ENCODE results near the gene CLCN5. TPM values are rescaled to one million over a fixed set of nuclear protein-coding genes. Genes with fewer than 3 reads are reported as not detected.
A peak's percentile ranks its signal among the peaks of the same experiment; 100 is the strongest.

The CLCN5 gene
- total RNA-seq, 1 experiment from 2014 or later = 4.9 TPM

DNA sequence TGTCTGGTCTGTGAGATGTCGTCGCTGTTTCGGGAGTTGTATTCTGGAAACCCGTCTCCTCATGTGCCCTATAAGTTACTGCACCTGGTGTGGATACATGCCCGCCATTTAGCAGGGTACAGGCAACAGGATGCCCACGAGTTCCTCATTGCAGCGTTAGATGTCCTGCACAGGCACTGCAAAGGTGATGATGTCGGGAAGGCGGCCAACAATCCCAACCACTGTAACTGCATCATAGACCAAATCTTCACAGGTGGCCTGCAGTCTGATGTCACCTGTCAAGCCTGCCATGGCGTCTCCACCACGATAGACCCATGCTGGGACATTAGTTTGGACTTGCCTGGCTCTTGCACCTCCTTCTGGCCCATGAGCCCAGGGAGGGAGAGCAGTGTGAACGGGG is 41.7 kb upstream of the CLCN5 start:
- intact Hi-C loops (cut with micrococcal nuclease) = loop anchor here (5.0 kb wide), 1 partner anchor 37 kb away; no protein-coding TSS in a partner anchor
- DNase-seq (ENCODE audit: unreplicated experiment) = no peak
- H3K9me3 Mint-ChIP-seq (ENCODE audit: unreplicated experiment) = no peaks in the 10 kb centered on the region
- H3K36me3 Mint-ChIP-seq (ENCODE audit: insufficient read depth, unreplicated experiment) = no peaks in the 10 kb centered on the region
- TF ChIP-seq, protein P1, sequence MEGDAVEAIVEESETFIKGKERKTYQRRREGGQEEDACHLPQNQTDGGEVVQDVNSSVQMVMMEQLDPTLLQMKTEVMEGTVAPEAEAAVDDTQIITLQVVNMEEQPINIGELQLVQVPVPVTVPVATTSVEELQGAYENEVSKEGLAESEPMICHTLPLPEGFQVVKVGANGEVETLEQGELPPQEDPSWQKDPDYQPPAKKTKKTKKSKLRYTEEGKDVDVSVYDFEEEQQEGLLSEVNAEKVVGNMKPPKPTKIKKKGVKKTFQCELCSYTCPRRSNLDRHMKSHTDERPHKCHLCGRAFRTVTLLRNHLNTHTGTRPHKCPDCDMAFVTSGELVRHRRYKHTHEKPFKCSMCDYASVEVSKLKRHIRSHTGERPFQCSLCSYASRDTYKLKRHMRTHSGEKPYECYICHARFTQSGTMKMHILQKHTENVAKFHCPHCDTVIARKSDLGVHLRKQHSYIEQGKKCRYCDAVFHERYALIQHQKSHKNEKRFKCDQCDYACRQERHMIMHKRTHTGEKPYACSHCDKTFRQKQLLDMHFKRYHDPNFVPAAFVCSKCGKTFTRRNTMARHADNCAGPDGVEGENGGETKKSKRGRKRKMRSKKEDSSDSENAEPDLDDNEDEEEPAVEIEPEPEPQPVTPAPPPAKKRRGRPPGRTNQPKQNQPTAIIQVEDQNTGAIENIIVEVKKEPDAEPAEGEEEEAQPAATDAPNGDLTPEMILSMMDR (IDR thresholded peaks at IDR 0.05; ENCODE audit: unreplicated experiment) = no peak
- peaks cover 2% of the 10 kb centered on the region for H3K27me3 Mint-ChIP-seq (ENCODE audit: insufficient read depth, unreplicated experiment)
- POLR2A ChIA-PET = interaction anchor here (0.6 kb wide), 1 partner anchor 211 kb away, joined by 3 read pairs; no protein-coding TSS in a partner anchor
- CTCF ChIA-PET = interaction anchor here (0.6 to 1.3 kb wide), 2 partner anchors 219 to 1891 kb away, joined by 3 read pairs; no protein-coding TSS in a partner anchor
- no peak overlapping the region for H3K4me3 Mint-ChIP-seq (ENCODE audit: unreplicated experiment)
- BruUV-seq (replicated peaks) = no TSS peak
- no peak overlapping the region for H3K27ac Mint-ChIP-seq (ENCODE audit: low read depth, unreplicated experiment)
- peaks cover 4% of the 10 kb centered on the region for H3K4me1 Mint-ChIP-seq (ENCODE audit: insufficient read depth, unreplicated experiment)

DNA sequence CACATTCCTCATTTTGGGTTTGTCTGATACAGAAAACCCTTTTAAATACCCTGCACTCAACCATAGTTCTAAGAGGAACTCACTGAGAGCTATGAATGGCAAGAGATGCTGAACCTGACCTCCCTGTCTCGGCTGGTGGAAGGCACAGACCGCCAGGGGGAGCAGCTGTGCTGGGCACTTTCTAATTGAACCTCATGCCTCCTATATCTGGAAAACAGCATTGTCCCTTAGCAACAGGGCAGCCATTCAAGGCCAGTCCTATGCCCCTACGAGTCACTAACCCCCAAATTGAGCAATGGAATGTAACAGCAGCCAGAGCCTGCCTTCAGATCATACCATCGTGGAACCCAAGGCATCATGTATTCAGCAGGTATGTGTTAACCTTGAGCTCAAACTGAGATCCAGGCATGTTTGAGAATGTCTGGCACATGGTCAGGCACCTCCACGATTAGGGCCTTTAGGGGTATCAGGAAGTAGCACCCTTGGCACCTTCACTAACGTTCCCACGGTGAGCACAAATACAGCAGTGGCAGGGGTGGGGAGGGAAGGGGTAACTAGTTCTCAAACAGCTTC is 38.0 kb upstream of the CLCN5 start:
- peaks cover 4% of the 10 kb centered on the region for H3K4me1 Mint-ChIP-seq (ENCODE audit: insufficient read depth, unreplicated experiment)
- no TSS peak for BruUV-seq (replicated peaks)
- DNase-seq (ENCODE audit: unreplicated experiment) = peak; percentile 62
- H3K27me3 Mint-ChIP-seq (ENCODE audit: insufficient read depth, unreplicated experiment) = peaks cover 26% of the 10 kb centered on the region
- H3K36me3 Mint-ChIP-seq (ENCODE audit: insufficient read depth, unreplicated experiment) = no peaks in the 10 kb centered on the region
- H3K4me3 Mint-ChIP-seq (ENCODE audit: unreplicated experiment) = no peak overlapping the region
- H3K27ac Mint-ChIP-seq (ENCODE audit: low read depth, unreplicated experiment) = no peak overlapping the region
- H3K9me3 Mint-ChIP-seq (ENCODE audit: unreplicated experiment) = no peaks in the 10 kb centered on the region
- POLR2A ChIA-PET = no interaction called here
- TF ChIP-seq, protein P1 (IDR thresholded peaks at IDR 0.05; ENCODE audit: unreplicated experiment) = peak; percentile 69
- intact Hi-C loops (cut with micrococcal nuclease) = loop anchor here (1.0 to 5.0 kb wide), 3 partner anchors 33 to 696 kb away; no protein-coding TSS in a partner anchor
- CTCF ChIA-PET = interaction anchor here (0.6 to 2.7 kb wide), 17 partner anchors 9 to 1253 kb away, joined by 3 to 38 read pairs (median 3); partner anchors contain the start of gene CLCN5

DNA sequence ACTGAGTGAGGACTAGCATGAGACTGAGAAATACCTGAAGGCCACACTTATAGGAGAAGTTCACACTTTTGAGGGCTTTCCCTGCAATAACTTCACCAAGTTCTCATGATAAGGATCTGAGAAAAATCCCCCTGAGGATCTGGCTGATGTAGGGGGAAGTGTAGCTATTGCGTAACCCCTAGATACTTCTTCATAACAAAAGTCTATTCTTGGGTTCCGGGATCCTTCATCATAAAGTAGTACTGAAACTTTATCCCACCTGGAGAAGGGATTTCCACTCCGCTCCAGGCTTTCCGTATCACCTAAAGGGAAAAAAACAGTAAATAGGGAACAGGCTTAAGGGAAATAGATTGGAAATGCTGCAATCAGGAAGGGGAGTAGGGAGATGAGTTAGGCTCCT is 29.9 kb upstream of the CLCN5 start:
- no peak for DNase-seq (ENCODE audit: unreplicated experiment)
- Mint-ChIP-seq H3K36me3 (ENCODE audit: insufficient read depth, unreplicated experiment) (no peaks in the 10 kb centered on the region), H3K27me3 (ENCODE audit: insufficient read depth, unreplicated experiment) (peaks cover 71% of the 10 kb centered on the region), H3K9me3 (ENCODE audit: unreplicated experiment) (peaks cover 9% of the 10 kb centered on the region), H3K4me3 (ENCODE audit: unreplicated experiment) (no peak overlapping the region), H3K4me1 (ENCODE audit: insufficient read depth, unreplicated experiment) (no peaks in the 10 kb centered on the region), H3K27ac (ENCODE audit: low read depth, unreplicated experiment) (no peak overlapping the region)
- ChIA-PET POLR2A (no interaction called here), CTCF (interaction anchor here (1.0 to 2.5 kb wide), 2 partner anchors 21 to 27 kb away, joined by 3 to 9 read pairs; no protein-coding TSS in a partner anchor)
- TF ChIP-seq, protein P1 (IDR thresholded peaks at IDR 0.05; ENCODE audit: unreplicated experiment) = no peak
- BruUV-seq (replicated peaks) = no TSS peak
- intact Hi-C loops (cut with micrococcal nuclease) = no loop called here

DNA sequence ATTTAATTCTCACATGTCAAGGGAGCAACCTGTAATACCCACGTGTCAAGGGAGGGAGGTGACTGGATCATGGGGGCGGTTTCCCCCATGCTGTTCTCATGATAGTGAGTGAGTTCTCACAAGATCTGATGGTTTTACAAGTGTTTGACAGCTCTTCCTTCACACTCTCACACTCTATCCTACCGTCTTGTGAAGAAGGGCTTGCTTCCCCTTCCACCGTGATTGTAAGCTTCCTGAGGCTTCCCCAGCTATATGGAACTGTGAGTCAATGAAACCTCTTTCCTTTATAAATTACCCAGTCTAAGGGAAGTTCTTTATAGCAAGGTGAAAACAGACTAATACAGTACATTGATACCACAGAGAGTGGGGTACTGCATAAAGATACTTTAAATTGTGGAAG is 25.4 kb upstream of the CLCN5 start:
- H3K9me3 Mint-ChIP-seq (ENCODE audit: unreplicated experiment) = peaks cover 9% of the 10 kb centered on the region
- no peak overlapping the region for H3K27ac Mint-ChIP-seq (ENCODE audit: low read depth, unreplicated experiment)
- DNase-seq (ENCODE audit: unreplicated experiment) = no peak
- intact Hi-C loops (cut with micrococcal nuclease) = no loop called here
- H3K4me1 Mint-ChIP-seq (ENCODE audit: insufficient read depth, unreplicated experiment) = no peaks in the 10 kb centered on the region
- H3K4me3 Mint-ChIP-seq (ENCODE audit: unreplicated experiment) = no peak overlapping the region
- peaks cover 82% of the 10 kb centered on the region for H3K27me3 Mint-ChIP-seq (ENCODE audit: insufficient read depth, unreplicated experiment)
- CTCF ChIA-PET = interaction anchor here (0.6 to 1.3 kb wide), 2 partner anchors 12 to 657 kb away, joined by 3 to 6 read pairs; no protein-coding TSS in a partner anchor
- no peaks in the 10 kb centered on the region for H3K36me3 Mint-ChIP-seq (ENCODE audit: insufficient read depth, unreplicated experiment)
- POLR2A ChIA-PET = no interaction called here
- TF ChIP-seq, protein P1 (IDR thresholded peaks at IDR 0.05; ENCODE audit: unreplicated experiment) = no peak
- BruUV-seq (replicated peaks) = no TSS peak

All from MCF 10A (cell line).